GM19452 (cell line): ENCODE measurements around the gene KLF9.
"Not testable (repeated sequence)": the region's sequence is repeated elsewhere in the genome, so short reads cannot be mapped to it uniquely, and the experiment has no call there.

Experiments
- ATAC-seq: cut with Tn5 transposase; IDR thresholded peaks from one replicate; pipeline ENCODE4 v1.9.1; 2021; ENCODE audit not compliant: unreplicated experiment

Gene KLF9

DNA sequence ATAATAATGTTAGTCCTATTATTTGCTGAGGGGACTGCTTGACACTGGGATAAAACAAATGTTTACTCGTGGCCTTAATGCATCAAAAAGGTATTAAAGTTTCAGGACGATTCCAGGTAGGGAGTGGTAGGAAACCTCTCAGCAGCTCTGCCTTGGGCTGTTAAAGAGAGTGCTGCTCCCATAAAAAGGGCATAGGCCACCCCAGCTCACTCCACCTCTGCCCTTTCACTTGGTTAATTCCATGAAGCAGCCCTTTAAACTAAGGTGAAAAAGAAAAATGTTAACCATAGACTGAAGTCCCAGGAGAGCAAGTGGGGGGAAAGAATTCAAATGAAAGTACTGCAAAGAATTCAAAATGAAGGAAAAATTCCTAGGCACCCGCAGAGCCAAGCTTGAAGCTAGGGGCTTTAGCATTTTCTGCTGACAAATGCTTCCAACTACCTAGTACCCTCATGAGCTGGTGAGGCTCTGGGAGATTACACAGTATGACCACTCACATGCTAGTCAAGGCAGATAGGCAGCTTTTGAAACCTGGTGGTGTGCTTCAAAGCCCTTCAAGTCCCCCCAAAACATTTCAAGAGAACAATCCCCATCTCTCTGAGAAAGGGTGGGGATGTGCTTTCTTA lies 8.5 kb downstream of the KLF9 start:
- ATAC-seq, result peak; percentile 17

DNA sequence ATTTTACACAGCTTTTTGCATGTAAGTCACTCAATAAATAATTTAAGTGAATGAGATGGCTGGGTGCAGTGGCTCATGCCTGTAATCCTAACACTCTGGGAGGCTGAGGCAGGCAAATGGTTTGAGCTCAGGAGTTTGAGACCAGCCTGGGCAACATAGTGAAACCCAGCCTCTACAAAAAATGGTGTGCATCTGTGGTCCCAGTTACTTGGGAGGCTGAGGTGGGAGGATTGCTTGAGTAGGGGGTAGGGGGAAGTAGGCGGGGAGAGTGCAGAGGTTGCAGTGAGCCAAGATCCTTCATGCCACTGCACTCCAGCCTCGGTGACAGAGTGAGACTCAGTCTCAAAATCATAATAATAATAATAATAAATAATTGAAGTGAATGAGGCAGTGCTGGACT lies 10.2 kb downstream of the KLF9 start:
- ATAC-seq, result no peak

DNA sequence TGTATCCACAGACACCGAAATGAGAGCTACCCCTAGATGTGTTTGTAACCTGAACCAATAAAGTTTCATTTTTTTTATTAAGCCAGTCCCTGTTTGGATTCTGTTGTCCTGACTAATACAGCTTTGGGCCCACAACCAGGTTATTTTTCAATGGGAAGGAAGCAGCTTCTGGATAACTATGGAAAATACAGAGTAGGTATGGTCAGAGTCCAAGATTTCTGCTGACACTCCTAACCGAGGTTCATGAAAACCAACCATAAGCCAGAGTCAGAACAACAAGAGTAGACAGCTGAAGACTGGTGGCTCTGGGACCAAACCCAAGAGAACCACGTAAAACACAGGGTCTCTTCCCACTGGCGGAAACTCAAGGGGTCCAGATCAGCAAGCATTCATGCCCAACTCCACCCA lies 10.8 kb downstream of the KLF9 start:
- no peak for ATAC-seq

DNA sequence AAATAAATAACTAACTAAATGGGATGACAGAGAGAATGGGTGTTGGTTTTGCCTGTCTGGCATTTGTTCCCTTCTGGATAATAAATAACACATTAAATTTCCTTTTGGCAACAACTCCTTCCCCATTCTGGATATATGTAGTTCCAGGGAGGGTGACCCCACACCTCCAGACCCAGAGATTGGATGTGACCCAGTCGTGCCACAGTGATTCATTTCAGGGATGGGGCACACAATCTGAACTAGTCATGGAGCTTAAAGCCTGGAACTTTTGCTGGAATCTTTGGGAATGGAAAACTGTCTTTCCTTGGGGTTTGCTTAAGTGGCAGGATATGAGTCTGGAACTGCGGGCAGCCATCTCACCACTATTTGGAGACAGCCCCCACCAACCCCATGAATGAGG lies 11.3 kb downstream of the KLF9 start:
- no peak for ATAC-seq

DNA sequence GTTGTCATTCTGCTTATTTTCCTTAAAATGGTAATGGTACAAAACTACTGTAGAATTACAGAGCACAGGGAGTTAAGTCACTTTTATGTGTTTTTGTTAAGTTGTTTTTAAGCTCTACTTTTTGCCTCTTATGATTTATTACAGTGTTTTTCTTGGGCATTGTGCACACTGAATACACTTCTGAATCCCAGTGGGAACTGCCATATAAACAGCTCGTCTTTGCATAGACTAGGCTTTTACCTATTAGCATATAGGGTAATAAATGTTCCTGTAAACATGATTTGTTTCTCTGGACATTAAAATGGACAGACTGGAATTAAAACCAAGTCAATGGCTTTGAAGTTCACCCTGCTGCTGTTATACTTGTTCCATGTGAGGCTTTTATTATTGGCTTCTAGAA lies 12.2 kb downstream of the KLF9 start:
- no peak for ATAC-seq

DNA sequence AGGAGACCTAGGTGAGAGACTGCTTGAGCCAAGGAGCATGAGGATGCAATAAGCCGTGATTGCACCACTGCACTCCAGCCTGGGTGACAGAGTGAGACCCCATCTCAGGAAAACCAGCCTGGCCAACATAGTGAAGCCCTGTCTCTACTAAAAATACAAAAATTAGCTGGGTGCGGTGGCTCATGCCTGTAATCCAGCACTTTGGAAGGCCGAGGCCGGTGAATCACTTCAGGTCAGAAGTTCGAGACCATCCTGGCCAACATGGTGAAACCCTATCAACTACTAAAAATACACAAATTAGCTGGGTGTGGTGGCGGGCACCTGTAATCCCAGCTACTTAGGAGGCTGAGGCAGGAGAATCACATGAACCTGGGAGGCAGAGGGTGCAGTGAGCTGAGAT lies 13.2 kb downstream of the KLF9 start:
- not testable (repeated sequence) for ATAC-seq

DNA sequence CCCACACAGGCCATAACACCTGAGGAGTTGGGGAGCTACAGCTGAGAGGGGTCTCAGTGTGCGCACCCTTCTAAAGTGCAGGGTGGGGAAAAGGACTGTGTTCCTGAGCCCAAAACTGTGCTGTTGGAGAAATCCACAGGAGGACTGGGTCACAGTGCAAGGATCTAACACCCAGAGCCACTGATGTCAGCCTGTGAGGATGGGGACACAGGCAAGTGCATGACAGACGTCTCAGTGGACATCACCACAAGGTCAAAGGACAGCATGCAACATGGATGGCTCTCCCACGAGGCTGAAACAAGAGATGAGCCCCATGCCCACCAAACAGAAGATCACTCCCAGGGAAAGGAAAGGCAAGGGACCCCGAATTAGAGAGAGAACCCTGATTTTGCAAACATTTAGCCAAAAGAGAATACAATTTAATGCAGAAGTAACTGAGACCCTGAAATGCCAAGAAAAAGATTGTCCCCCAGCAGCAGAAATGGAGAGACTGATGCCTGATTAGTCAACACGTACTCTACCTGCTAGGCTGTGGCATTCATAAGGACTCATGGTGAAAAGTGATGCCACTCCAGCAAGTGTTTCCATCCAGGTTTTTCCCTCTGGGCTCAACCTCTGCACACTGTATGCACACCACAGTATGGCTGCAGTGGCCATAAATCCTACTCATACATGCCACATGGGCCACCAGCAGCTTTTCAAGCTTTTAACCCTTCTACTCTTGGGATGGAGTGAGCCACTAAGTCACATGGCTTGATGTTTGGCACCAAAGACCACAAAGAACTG lies 14.2 kb downstream of the KLF9 start:
- ATAC-seq, result no peak

DNA sequence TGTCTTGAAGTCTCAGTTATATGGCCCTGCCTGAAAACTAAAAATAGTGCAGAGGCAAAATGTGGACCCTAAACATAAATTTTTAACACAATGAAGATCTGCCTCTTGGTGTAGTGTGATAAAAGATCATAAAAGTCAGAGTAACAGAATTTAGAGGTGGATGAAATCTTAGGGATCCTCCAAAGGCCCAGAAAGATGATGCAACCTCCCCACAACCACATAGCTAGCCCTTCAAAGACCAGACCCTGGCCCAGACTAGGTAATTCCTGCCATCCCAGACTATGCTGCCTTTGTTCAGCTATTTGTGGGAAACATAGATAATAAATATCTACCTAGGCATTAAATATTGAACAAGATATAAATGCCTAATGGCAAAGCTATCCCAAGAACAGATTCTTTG lies 15.3 kb downstream of the KLF9 start:
- ATAC-seq, result no peak

DNA sequence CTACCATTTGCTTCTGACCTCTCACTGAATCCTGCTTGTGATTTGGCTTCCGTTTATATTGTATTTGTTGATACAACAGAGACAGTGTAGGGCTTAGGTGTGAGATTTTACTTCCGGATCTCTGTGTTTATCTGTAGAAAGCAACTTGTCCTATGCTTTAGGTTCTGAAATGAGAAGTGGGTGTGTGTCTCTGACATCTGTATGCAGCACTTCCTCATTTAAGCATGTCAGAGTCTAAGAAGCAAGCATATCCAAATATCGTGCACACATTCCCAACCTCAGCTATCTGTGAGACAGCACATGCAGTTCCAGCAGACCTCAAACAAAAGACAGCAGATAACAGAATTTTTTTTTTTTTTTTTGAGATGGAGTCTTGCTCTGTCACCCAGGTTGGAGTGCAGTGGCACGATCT lies 16.3 kb downstream of the KLF9 start:
- ATAC-seq, result peak; percentile 100

DNA sequence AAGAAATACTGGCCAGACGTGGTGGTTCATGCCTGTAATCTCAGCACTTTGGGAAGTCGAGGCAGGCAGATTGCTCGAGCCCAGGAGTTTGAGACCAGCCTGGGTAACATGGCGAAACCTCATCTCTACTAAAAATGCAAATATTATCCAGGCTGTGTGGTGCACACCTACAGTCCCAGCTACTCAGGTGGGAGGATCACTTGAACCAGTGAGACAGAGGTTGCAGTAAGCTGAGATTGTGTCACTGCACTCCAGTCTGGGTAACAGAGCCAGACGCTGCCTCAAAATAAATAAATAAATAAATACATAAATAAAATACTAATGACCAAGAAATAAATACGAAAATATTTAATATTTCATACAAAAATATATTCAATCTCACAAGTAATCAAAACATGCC lies 18.8 kb downstream of the KLF9 start:
- ATAC-seq, result no peak

DNA sequence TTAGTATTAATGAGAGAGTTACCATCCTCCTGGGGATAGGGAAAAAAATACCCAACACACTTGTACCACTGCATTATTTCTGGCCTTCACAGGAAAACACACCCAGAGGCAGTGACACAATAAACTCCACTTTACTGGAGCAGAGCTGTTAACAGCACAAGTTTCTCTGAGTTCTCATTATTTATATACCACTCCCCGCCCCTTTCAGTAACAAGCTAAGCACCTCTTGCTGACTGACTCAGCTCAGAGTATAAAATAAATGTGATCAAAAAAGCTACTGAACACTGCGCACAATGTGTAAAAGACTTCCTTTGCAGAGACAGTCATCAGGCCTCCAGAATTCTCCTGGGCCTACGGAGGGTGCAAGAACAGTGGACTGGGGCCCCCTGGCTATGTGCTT lies 21.6 kb downstream of the KLF9 start:
- ATAC-seq, result no peak

DNA sequence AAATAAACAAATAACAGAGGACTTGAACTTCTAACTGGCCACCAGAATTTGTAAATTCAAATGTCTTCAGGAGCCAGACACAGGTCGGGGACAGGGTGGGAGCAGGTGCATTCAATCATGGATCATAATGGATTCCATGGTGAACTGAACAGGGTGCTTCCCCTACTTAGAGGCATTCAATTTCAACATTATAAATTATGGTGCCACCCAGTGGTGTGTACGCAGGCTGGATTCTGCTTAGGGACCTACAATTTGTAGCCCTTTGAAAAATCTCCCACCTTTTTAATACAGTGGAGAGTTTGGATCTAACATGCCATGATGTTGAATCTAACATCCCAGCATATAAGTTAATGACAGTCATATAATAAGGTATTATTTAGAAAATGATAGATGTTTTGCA lies 22.3 kb downstream of the KLF9 start:
- no peak for ATAC-seq

DNA sequence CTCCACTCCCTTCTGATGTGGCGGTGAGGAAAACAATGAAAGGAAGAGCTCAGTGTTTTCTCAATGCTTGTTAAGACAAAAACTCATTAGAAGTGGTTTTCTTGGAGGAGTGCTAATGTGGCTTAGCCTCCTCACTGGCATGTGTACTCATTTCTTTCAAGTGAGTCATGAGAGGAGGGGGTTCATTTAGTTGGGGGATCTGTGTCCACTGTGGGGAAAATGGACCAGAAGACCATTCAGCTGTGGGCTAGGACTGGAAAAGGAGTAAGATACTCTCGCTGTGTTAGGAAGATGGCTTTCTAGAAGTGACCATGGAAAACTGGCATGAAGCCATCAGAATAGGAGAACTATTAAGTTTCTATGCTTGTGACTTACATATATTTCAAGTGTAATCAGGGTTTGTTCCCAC lies 23.5 kb downstream of the KLF9 start:
- no peak for ATAC-seq

DNA sequence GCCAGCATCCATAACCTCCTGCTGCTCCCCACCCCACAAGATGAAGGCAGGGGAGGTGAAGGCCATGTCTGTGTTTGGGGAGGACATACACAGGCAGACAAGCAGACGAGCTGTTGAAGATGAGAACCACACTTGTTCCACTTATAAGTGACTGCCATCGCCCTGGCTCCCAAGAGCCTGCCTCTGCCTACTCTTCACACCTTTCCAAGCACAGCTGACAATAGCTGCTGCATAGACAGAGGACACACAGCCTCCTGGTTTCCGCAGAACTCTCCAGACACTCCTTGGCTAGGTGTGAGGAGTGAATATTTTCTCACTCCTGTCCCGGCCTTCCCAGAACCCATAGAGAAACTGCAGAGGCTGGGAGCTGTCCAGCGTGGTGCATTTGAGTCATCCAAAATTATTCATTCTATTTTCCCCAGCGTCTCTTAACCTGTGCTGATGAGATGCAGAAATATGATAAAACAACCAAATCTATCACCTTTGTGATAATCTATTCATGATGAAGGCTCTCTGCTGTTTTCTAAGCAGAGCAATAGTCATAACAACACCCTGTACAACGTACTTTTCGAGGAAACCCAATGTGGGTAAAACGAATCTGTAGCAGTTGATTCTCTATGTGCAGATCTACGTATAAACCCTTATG lies 24.7 kb downstream of the KLF9 start:
- ATAC-seq, result no peak

DNA sequence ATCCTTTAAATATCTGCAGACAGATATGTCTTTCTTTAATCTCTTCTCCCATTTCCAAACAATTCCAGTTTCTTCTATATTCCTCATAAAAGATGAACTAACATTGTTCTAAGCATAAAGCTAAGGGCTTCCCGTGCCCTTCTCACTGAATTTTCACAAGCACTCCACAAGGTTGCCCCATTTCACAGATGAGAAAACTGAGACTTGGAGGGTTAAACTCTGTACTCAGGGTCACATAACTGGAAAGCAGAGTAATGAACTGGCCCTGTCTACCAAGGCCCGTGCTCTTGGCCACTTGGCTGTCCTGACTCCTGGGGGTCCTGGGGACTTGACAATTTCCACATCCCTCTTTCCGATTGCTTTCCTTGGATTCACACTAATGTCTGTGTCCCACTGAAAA lies 25.3 kb downstream of the KLF9 start:
- no peak for ATAC-seq

DNA sequence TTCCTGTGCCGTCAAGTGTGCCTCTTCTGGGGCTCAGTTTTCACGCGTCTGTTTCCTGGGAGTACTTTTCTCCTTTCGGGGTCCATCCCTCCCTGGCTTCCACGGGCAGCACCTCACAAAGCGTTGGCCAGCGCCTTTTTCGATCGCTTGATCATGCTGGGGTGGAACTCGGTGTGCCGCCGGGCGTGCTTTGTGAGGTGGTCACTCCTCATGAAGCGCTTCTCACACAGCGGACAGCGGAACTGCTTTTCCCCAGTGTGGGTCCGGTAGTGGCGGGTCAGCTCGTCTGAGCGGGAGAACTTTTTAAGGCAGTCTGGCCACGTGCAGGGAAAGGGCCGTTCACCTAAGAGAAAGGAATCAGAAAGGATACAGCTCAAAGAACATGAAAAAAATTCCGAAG lies 26.8 kb downstream of the KLF9 start:
- ATAC-seq, result no peak

DNA sequence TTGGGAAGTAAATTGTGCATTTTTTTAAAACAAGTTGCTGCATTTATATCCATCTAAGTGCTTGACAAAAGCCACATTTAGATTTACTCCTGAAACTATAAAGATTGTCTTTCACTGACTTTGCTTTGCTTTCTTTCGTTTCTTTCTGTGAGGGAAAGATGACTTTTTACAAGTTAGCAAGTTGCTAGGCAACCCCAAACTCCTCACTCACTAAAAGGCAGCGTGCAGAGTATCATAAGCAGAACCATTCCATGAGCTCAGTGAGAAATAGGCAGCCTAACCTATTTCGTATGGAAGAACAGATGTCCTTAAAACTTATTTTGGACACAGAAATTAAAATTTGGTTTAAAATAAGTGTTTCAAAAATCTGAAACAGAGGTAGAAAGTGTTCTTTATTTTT lies 29.0 kb downstream of the KLF9 start:
- no peak for ATAC-seq

DNA sequence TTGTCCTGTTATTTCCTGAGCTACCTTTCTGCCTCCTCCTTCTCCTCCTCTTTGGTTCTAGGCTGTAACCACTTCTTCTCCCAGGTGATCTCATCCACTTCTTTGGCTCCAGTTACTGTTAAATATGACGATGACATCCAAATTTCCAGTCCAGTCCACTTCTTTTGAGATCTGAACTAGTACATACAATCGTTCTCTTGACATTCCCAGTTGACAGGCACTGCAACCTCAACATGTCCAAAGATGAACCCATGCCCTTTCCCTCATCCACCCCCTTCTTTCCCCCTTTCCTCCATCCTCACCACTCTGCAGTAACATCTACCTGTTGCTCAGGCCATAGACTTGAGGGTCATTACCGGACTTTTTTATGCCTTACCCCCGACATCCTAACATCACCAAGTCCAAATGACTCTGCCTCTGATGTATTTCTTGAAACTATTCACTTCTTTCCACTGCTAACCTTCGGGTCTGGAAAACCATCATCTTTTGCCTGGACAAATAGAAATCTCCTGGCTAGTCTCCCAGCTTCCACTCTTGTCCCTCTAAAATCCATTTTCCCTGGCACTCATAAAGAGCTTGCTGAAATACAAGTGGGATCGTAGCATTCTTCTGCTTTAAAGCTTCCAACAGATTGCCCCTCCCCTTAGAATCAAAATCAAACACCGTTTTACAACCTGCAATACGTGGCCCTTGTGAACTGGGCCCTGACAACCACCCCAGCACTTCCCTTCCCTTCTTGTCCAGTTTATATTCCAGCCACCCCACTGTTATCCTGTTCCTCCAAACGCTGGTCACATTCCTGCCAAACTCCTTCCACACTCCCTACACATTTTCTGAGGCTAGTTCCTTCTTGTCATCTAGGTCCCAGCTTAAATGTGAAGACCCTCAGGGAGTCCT lies 31.5 kb downstream of the KLF9 start:
- no peak for ATAC-seq

DNA sequence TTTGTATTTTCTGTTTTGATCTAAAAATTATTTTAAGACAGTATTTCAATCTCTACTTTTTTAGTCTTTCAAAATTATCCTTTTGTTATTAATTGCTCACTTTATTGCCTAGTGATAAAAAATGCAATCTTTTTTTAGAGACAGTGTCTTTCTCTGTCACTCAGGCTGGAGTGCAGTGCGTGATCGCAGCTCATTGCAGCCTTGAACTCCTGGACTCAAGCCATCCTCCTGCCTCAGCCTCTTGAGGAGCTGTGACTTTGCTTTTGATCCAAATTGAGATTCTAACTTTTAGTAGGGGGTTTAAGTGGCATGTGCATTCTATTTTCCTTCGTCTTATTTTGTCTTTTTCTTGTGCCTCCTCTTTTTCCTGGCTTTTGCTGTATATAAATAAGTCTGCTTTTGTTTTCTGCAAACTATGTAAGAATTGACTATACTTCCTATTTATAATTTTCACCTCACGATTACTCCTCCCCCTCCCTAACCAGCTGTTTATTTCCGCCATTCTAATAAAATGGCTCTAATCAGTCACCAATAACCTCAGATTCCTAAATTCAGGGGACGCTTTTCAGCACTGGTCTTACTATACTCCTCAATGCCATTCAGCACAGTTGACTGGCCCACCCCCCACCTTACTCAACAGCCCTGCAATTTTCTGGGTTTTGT lies 32.3 kb downstream of the KLF9 start:
- no peak for ATAC-seq

DNA sequence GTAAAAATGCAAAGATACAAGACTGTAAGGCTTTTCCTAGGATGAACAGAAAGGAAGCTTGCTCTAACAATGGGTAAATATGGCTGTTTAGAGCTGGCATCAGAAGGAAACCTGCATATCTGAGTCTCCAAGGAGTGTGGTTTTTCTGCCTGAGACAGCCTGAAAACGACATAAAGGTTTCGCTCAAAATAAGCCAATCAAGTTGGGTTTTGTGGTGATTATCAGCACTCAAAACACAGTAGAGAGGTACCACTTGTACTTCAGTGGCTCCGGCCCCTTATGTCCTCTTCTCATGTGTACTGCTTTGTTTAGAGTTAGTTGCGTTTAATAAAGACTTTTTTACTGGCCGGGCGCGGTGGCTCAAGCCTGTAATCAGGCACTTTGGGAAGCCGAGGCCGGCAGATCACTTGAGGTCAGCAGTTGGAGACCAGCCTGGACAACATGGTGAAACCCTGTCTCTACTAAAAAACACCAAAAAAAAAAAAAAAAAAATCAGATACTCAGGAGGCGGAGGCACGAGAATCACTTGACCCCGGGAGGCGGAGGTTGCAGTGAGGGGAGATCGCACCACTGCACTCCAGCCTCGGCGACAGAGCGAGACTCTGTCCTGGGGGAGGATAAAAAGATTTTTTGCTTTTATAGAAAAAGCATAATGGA lies 39.4 kb downstream of the KLF9 start:
- no peak for ATAC-seq
